IMR-90 (cell line): Measurements from ENCODE around the gene THSD7B. TPM values are rescaled to one million over a fixed set of nuclear protein-coding genes. Genes with fewer than 3 reads are reported as not detected.

ENCODE experiments used
- ATAC-seq: fragments of 200-7000 bp; cut with Tn5 transposase; 2 replicates; pipeline ENCODE4 v1.9.1; 2020; ENCODE audit warnings: low read depth, mild to moderate bottlenecking, moderate library complexity
- BruUV-seq: library from RNA; stranded (reverse); fragments of 400-500 nt; replicated peaks from 2 replicates; lab custom pipeline; 2021; lab: Mats Ljungman, UMichigan
- CTCF ChIA-PET: fragments of 300-600 bp; formaldehyde crosslinking; extraction: SDS; loops from one replicate; lab custom pipeline; 2021; ENCODE audit warnings: antibody characterized with exemption; lab: Yijun Ruan, JAX
- POLR2A ChIA-PET: fragments of 300-600 bp; sonication (Branson Sonifier 250); formaldehyde crosslinking; loops from one replicate; lab custom pipeline; 2022; ENCODE audit warnings: antibody characterized with exemption; ENCODE audit not compliant: unreplicated experiment; lab: Charles Lee
- DNase-seq: peaks from one replicate; pipeline ENCODE4 v3.0.0; 2013
- H2AFZ ChIP-seq: replicated peaks from 2 replicates; pipeline ENCODE3; 2013; ENCODE audit warnings: low read length, mild to moderate bottlenecking; ENCODE audit not compliant: poor library complexity
- H2AK5ac ChIP-seq: 2 replicates; pipeline ENCODE4 v1.6.1; 2013; ENCODE audit warnings: low read depth, low read length, inconsistent platforms
- H2AK9ac ChIP-seq: replicated peaks from 2 replicates; pipeline ENCODE3; 2013; ENCODE audit warnings: mild to moderate bottlenecking, low read depth, low read length, moderate library complexity; ENCODE audit not compliant: poor library complexity
- H2BK120ac ChIP-seq: 2 replicates; pipeline ENCODE4 v1.6.1; 2013; ENCODE audit warnings: low read depth, low read length, inconsistent platforms
- H2BK15ac ChIP-seq: 3 replicates; pipeline ENCODE4 v1.6.1; 2013; ENCODE audit warnings: low read depth, low read length, inconsistent platforms
- H2BK20ac ChIP-seq: 2 replicates; pipeline ENCODE4 v1.6.1; 2013; ENCODE audit warnings: low read depth, mild to moderate bottlenecking, inconsistent platforms, low read length, moderate library complexity
- H2BK5ac ChIP-seq: 2 replicates; pipeline ENCODE4 v1.6.1; 2013; ENCODE audit warnings: mild to moderate bottlenecking, low read depth, low read length, inconsistent platforms; ENCODE audit not compliant: poor library complexity, severe bottlenecking
- H3K14ac ChIP-seq: replicated peaks from 2 replicates; pipeline ENCODE4 v1.6.1; 2013; ENCODE audit warnings: low read depth, low read length, inconsistent platforms
- H3K18ac ChIP-seq: 2 replicates; pipeline ENCODE4 v1.6.1; 2013; ENCODE audit warnings: low read depth, low read length, control low read depth
- H3K23ac ChIP-seq: 2 replicates; pipeline ENCODE4 v1.6.1; 2013; ENCODE audit warnings: low read depth, low read length, inconsistent platforms
- H3K27ac ChIP-seq: 2 replicates; pipeline ENCODE4 v1.5.1; 2013; ENCODE audit warnings: mild to moderate bottlenecking, control low read depth, low read length; ENCODE audit not compliant: insufficient read depth
- H3K27me3 ChIP-seq: 2 replicates; pipeline ENCODE4 v1.6.1; 2013; ENCODE audit warnings: low read length; ENCODE audit not compliant: control insufficient read depth, insufficient read depth
- H3K36me3 ChIP-seq: 2 replicates; pipeline ENCODE4 v1.6.1; 2013; ENCODE audit warnings: low read length, mixed read lengths; ENCODE audit not compliant: control insufficient read depth, insufficient read depth
- H3K4ac ChIP-seq: 2 replicates; pipeline ENCODE4 v1.6.1; 2013; ENCODE audit warnings: low read depth, low read length, inconsistent platforms
- H3K4me1 ChIP-seq: 2 replicates; pipeline ENCODE4 v1.6.1; 2013; ENCODE audit warnings: low read length, mixed read lengths; ENCODE audit not compliant: control insufficient read depth, insufficient read depth
- H3K4me2 ChIP-seq: 2 replicates; pipeline ENCODE4 v1.6.1; 2013; ENCODE audit warnings: low read depth, mild to moderate bottlenecking, control low read depth, low read length, moderate library complexity
- H3K4me3 ChIP-seq: 2 replicates; pipeline ENCODE4 v1.5.1; 2013; ENCODE audit warnings: low read depth, mild to moderate bottlenecking, control low read depth, low read length, moderate library complexity; ENCODE audit not compliant: insufficient read depth
- H3K56ac ChIP-seq: 2 replicates; pipeline ENCODE4 v1.6.1; 2013; ENCODE audit warnings: low read length, inconsistent platforms; ENCODE audit not compliant: insufficient read depth; ENCODE audit errors: extremely low read depth
- H3K79me1 ChIP-seq, 2 experiments: 2 replicates each; pipeline ENCODE4 v1.6.1; 2013; ENCODE audit warnings: low read length in 2 of 2, inconsistent platforms in 1 of 2, low read depth in 1 of 2
- H3K9ac ChIP-seq: 2 replicates; pipeline ENCODE4 v1.6.1; 2013; ENCODE audit warnings: low read depth, low read length, control low read depth
- H3K9me1 ChIP-seq: 2 replicates; pipeline ENCODE4 v1.6.1; 2013; ENCODE audit warnings: low read length, inconsistent platforms; ENCODE audit not compliant: insufficient read depth
- H3K9me3 ChIP-seq: 2 replicates; pipeline ENCODE4 v1.6.1; 2013; ENCODE audit warnings: low read length; ENCODE audit not compliant: control insufficient read depth, insufficient read depth
- H4K20me1 ChIP-seq: 2 replicates; pipeline ENCODE4 v1.6.1; 2013; ENCODE audit warnings: low read length, inconsistent platforms; ENCODE audit not compliant: insufficient read depth
- H4K5ac ChIP-seq: 2 replicates; pipeline ENCODE4 v1.6.1; 2013; ENCODE audit warnings: mild to moderate bottlenecking, low read depth, low read length, control low read depth
- H4K8ac ChIP-seq, 2 experiments: 2 replicates each; pipeline ENCODE4 v1.6.1; 2013; ENCODE audit warnings: low read depth in 2 of 2, low read length in 2 of 2, control low read depth in 1 of 2, inconsistent platforms in 1 of 2
- H4K91ac ChIP-seq: 2 replicates; pipeline ENCODE4 v1.6.1; 2013; ENCODE audit warnings: low read depth, low read length, inconsistent platforms; ENCODE audit not compliant: insufficient read depth
- CTCF ChIP-seq: conservative IDR thresholded peaks from 2 replicates; pipeline ENCODE4 v1.5.1; 2012; ENCODE audit warnings: mild to moderate bottlenecking, low read depth, low read length, improper control_type of control experiment
- NFE2L2 ChIP-seq: fragments of 150-350 bp; IDR thresholded peaks from 2 replicates; pipeline ENCODE4 v1.6.1; 2016; ENCODE audit warnings: low read depth, mild to moderate bottlenecking, low read length
- RFX5 ChIP-seq: IDR thresholded peaks from 2 replicates; pipeline ENCODE4 v1.8.0; 2012; ENCODE audit warnings: low read depth, mild to moderate bottlenecking, low read length, moderate library complexity
- dilution Hi-C: fragments of 300-500 bp; cut with HindIII; formaldehyde crosslinking; loops from one replicate; pipeline ENCODE4 v1.14.3; 2018; ENCODE audit warnings: low sequenced_read_pairs; ENCODE audit not compliant: unreplicated experiment
- in situ Hi-C: fragments of 300-500 bp; cut with MboI; formaldehyde crosslinking; loops from 3 replicates; pipeline ENCODE4 v1.14.3; 2019; ENCODE audit warnings: low sequenced_read_pairs, inconsistent platforms, mixed read lengths
- intact Hi-C: fragments of 100-400 bp; cut with micrococcal nuclease; formaldehyde crosslinking; loops from 2 replicates; pipeline ENCODE4 v1.10.0; 2022
- polyA plus RNA-seq, 3 experiments: library from polyadenylated mRNA; depleted of rRNA; stranded (reverse); fragments of >200 nt; gene quantifications; 2 replicates each; pipeline ENCODE4 v1.2.3, GENCODE V29; 2012; ENCODE audit warnings: low replicate concordance in 1 of 3
- total RNA-seq: library from RNA; depleted of rRNA; stranded (reverse); fragments of >200 nt; gene quantifications from 2 replicates; pipeline ENCODE4 v1.2.3, GENCODE V29; 2012

The THSD7B gene
- total and polyA plus RNA-seq, 2 of the 4 experiments (the other 2 are of a cell fraction), result not detected

GRCh38 chr2:137107904-137108303, 342.6 kb downstream of the THSD7B start:
- Histone ChIP-seq H3K56ac (no peak overlapping the region), H3K4me3 (no peak overlapping the region), H4K20me1 (no peaks in the 10 kb centered on the region), H2AK9ac (no peak overlapping the region), H3K9ac (no peak overlapping the region), H3K27me3 (no peaks in the 10 kb centered on the region), H3K18ac (no peak overlapping the region), H3K36me3 (no peaks in the 10 kb centered on the region), H2AK5ac (no peak overlapping the region), H3K4me1 (no peaks in the 10 kb centered on the region), H3K4me2 (no peak overlapping the region), H2BK5ac (no peak overlapping the region), H3K9me1 (no peaks in the 10 kb centered on the region), H3K23ac (no peak overlapping the region), H3K79me1 (no peaks in the 10 kb centered on the region), H2BK15ac (no peak overlapping the region), H2AFZ (no peak overlapping the region), H4K91ac (no peak overlapping the region), H3K9me3 (peaks cover 8% of the 10 kb centered on the region), H2BK20ac (no peak overlapping the region), H3K4ac (no peak overlapping the region), H2BK120ac (no peak overlapping the region), H4K8ac (no peak overlapping the region), H3K14ac (no peak overlapping the region), H3K27ac (no peak overlapping the region), H4K5ac (no peak overlapping the region)
- intact Hi-C loops, result no loop called here
- dilution Hi-C loops, result no loop called here
- ATAC-seq (no peak), DNase-seq (no peak)
- BruUV-seq, result no TSS peak
- ChIA-PET POLR2A (no interaction called here), CTCF (no interaction called here)
- in situ Hi-C loops, result no loop called here
- TF ChIP-seq NFE2L2, result no peak
- no peak for TF ChIP-seq RFX5
- no peak for TF ChIP-seq CTCF
